ENCODE data around the gene RIC8A.
A peak's percentile ranks its signal among the peaks of the same experiment; 100 is the strongest.
"Not testable (repeated sequence)": the region's sequence is repeated elsewhere in the genome, so short reads cannot be mapped to it uniquely, and the experiment has no call there.

The RIC8A gene

DNA sequence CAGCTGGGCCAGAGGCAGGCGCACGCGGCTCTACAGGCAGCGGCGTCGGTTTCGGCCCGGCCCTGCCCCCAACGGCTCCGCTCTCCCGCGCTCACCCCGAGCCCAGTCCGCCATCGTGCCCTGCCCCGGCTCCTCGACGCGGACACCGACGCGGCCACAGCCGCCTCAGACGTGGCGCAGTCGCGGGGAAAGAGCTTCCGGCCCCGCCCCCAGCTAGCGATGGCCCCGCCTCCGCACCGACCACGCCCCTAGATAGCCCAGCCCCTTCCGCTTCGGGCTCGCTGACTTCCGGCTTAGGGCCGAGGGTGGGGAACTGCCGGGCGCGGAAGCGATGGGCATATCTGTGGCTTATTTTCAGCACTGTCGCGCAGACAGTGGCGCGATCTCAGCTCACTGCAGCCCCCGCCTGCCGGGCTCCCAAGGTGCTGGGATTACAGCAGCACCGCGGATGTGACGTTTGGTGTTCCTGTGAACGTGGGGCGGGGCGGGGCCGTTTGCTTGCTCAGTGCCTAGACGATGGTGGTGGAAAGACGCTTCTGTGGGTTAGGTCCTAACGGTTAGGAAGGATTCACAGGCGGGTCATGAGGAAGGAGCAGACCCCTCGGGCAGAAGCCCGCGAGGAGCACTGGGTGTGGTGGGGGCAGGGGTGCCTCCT, at the start of gene RIC8A, which contains the start of gene BET1L:
Gene RIC8A, plus strand, starts transcription at position 501 of the 655 bp plus-strand sequence. CDS start 1,147 bp downstream, outside the sequence.
Gene BET1L, minus strand, starts transcription at position 192 of the 655 bp plus-strand sequence. Its CDS starts 78 bp downstream, at position 114.
- TF ChIP-seq, protein P1, sequence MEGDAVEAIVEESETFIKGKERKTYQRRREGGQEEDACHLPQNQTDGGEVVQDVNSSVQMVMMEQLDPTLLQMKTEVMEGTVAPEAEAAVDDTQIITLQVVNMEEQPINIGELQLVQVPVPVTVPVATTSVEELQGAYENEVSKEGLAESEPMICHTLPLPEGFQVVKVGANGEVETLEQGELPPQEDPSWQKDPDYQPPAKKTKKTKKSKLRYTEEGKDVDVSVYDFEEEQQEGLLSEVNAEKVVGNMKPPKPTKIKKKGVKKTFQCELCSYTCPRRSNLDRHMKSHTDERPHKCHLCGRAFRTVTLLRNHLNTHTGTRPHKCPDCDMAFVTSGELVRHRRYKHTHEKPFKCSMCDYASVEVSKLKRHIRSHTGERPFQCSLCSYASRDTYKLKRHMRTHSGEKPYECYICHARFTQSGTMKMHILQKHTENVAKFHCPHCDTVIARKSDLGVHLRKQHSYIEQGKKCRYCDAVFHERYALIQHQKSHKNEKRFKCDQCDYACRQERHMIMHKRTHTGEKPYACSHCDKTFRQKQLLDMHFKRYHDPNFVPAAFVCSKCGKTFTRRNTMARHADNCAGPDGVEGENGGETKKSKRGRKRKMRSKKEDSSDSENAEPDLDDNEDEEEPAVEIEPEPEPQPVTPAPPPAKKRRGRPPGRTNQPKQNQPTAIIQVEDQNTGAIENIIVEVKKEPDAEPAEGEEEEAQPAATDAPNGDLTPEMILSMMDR (IDR thresholded peaks at IDR 0.05; ENCODE audit: unreplicated experiment in 3 of 3), result no peak
- peak within 1 kb of the TSS; percentile 96 to 98 (median 96) for H3K4me3 Mint-ChIP-seq
- peak within 1 kb of the TSS; percentile 98 to 99 (median 99) for H3K27ac Mint-ChIP-seq
- H3K36me3 Mint-ChIP-seq (ENCODE audit: low read depth), result peaks cover 32% of the 10 kb centered on the region
- peaks cover 34% of the 10 kb centered on the region for H3K4me1 Mint-ChIP-seq
- H3K9me3 Mint-ChIP-seq, result no peaks in the 10 kb centered on the region
- no peaks in the 10 kb centered on the region for H3K27me3 Mint-ChIP-seq (ENCODE audit: low read depth)

DNA sequence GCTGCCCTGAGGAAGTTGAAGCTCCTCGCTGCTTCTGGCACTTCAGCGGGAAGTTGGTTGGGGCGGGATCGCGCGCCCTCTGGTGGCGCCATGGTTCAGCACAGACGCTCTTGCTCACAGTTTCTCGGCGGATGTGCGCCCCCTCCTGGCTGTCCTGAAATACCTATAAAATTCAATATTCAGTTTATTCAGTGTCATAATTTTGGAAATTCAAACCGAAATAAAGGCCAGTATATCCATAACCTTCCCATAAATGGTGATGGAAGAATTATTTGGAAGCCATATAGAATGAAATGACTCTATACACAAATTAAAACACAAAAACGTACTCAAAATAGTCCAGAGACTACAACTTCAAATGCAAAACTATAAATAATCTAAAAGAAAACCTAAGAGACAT, 27.3 kb upstream of the RIC8A start:
- H3K9me3 Mint-ChIP-seq; H3K4me1 Mint-ChIP-seq; H3K27ac Mint-ChIP-seq; H3K27me3 Mint-ChIP-seq (ENCODE audit: low read depth); H3K36me3 Mint-ChIP-seq (ENCODE audit: low read depth); H3K4me3 Mint-ChIP-seq: not testable (repeated sequence)
- TF ChIP-seq, protein P1 (IDR thresholded peaks at IDR 0.05; ENCODE audit: unreplicated experiment in 3 of 3), result peak in 2 of 3 experiments; percentile 17 to 19

DNA sequence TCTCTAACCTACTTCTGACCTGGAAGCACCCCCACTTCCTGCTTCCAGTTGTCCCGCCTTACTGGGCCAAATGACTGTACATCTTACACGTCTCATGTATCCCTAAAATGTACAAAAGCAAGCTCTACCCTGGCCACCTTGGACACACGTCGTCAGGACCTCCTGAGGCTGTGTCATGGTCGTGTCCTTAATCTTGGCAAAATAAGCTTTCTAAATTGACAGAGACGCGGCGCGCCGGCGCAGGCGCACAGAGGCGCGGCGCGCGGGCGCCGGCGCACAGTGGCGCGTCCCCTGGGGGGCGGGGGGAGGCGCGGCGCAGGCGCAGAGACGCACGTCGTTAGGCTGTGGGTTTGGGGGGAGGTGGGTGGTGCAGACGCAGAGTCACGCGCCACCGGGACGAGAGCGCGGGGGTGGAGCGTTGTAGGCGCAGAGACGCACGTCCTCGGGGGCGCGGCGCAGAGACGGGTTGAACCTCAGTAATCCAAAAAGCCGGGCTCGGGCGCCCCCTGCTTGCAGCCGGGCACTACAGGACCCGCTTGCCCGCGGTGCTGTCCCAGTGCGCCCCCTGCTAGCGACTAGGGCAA, 18.2 kb upstream of the RIC8A start:
- not testable (repeated sequence) for H3K36me3 Mint-ChIP-seq (ENCODE audit: low read depth); H3K4me3 Mint-ChIP-seq; H3K27me3 Mint-ChIP-seq (ENCODE audit: low read depth); H3K4me1 Mint-ChIP-seq; H3K27ac Mint-ChIP-seq; H3K9me3 Mint-ChIP-seq

DNA sequence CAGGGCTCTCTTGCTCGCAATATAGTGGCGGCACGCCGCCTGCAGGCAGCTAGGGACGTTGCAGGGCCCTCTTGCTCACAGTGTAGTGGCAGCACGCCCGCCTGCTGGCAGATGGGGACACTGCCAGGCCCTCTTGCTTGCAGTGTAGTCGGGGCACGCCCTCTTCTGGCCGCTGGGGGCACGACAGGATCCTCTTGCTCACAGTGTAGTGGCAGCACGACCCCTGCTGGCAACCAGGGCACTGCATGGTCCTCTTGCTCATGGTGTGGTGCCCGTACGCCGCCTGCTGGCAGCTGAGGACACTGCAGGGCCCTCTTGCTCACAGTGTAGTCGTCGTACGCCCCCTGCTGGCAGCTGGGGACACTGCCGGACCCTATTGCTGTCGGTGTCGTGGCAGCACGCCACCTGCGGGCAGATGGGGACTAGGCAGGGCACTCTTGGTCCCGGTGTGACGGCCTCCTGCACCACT, 17.6 kb upstream of the RIC8A start:
- not testable (repeated sequence) for H3K36me3 Mint-ChIP-seq (ENCODE audit: low read depth); H3K27me3 Mint-ChIP-seq (ENCODE audit: low read depth); H3K4me1 Mint-ChIP-seq; H3K9me3 Mint-ChIP-seq; H3K4me3 Mint-ChIP-seq; H3K27ac Mint-ChIP-seq

DNA sequence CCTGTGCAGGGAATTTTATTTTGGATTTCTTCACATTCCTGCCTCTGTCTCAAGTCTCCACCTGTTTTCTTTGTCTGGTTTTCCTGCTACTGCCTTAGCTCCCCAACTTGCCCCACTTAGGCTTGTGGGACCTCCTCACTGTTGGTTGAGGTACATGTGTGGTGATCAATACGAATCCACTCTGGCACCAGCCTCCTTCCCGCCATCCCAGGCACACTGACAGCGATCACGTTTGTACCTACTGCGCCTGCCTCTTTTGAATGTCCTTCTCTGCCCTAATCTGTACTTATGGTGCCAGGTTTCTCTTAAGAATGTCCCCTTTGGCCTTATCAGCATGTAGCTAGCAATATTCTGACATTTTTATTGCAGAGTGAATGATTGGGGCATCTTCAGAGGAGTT, 17.0 kb upstream of the RIC8A start:
- H3K9me3 Mint-ChIP-seq; H3K27ac Mint-ChIP-seq; H3K27me3 Mint-ChIP-seq (ENCODE audit: low read depth); H3K4me3 Mint-ChIP-seq; H3K36me3 Mint-ChIP-seq (ENCODE audit: low read depth); H3K4me1 Mint-ChIP-seq: not testable (repeated sequence)

DNA sequence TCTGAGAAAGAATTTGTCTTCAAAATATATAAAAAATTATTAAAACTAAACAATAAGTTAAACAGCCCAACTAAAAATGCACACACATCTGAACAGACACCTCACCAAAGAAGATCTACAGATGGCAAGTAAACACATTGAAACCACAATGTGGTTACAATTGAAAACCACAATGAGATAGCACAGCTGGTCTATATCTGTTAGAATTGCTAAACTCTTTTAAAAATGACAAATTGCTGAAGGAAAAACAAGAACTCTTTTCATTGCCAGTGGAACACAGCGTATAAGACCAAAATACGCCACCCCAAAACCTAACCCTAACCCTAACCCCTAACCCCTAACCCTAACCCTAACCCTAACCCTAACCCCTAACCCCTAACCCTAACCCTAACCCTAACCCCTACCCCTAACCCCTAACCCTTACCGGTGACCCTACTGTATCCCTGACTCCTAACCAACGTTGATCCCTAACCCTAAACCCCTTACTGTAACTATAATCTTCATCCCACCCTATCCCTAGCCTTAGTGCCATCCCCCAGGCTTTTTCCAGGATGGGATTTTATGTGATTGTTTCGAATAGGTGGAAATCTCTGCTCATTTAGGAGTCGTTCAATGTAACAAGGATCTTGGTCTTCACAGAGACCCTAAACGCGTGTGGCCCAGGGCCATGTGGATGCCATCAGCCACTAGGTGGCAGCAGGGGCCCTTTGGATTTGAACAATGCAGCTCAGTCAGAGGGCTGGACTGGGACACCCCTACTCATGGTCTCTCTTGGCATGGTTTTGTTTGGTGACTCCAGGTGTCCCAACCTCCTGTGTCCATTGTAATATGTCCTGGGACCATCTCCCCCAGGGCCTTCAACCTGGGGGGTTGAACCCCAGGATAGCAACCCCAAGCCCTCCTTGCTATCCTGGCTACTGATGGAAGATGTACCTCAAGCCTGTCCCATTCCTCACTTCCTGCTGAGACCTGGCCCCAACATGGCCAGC, 15.7 kb upstream of the RIC8A start:
- H3K27me3 Mint-ChIP-seq (ENCODE audit: low read depth); H3K4me3 Mint-ChIP-seq; H3K4me1 Mint-ChIP-seq; H3K36me3 Mint-ChIP-seq (ENCODE audit: low read depth); H3K9me3 Mint-ChIP-seq; H3K27ac Mint-ChIP-seq: not testable (repeated sequence)
- TF ChIP-seq, protein P1 (IDR thresholded peaks at IDR 0.05; ENCODE audit: unreplicated experiment in 3 of 3), result peak in 2 of 3 experiments; percentile 23 to 25

DNA sequence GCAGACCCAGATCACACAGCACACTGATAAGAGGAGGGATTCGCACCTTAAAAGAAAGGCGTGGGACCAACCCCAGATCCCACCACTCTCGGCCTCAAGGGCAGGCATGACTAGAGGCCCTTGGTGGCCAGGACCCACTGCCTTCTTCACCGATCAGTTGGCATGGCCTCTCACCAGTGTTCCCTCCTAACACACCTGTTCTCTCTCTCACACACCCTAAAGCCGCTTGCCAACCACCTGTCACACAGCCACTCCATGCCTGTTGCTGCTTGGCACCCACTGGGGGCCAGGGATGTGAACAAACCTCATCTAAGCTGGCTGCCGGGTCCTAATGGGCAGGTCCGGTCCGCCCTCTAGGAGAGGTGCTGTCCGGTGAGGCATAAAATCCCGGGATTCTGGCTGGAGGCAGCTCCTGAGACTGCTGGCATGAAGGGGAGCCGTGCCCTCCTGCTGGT, 14.8 kb upstream of the RIC8A start, which contains the start of gene SCGB1C1:
Gene SCGB1C1, plus strand, starts transcription at position 405 of the 455 bp plus-strand sequence. Its CDS starts 22 bp downstream, at position 427.
- not testable (repeated sequence) for H3K4me3 Mint-ChIP-seq; H3K36me3 Mint-ChIP-seq (ENCODE audit: low read depth); H3K27ac Mint-ChIP-seq; H3K27me3 Mint-ChIP-seq (ENCODE audit: low read depth); H3K9me3 Mint-ChIP-seq; H3K4me1 Mint-ChIP-seq

DNA sequence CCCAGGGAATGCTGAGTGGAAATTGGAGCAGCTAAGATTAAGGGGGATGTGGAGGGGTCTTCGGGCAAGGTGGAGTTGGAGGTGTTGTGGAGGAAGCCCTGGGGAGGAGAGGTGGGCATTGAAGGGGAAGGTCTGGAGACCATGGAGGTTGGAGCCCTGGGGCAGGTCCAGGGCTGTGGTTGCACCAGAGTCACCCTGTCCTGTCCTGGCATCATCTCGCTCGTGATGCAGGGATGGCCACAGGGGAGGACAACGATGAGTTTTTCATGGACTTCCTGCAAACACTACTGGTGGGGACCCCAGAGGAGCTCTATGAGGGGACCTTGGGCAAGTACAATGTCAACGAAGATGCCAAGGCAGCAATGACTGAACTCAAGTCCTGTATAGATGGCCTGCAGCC, 14.0 kb upstream of the RIC8A start:
- not testable (repeated sequence) for H3K27ac Mint-ChIP-seq; H3K4me1 Mint-ChIP-seq; H3K9me3 Mint-ChIP-seq; H3K36me3 Mint-ChIP-seq (ENCODE audit: low read depth); H3K4me3 Mint-ChIP-seq; H3K27me3 Mint-ChIP-seq (ENCODE audit: low read depth)
